Kidney (tissue), 14 donors: ENCODE results near the gene PARP15. TPM values are rescaled to one million over a fixed set of nuclear protein-coding genes. Genes with fewer than 3 reads are reported as not detected.
A peak's percentile ranks its signal among the peaks of the same experiment; 100 is the strongest.

ENCODE experiments used
- DNase-seq, 5 donors: peaks; one replicate each; pipeline ENCODE4 v3.0.0-alpha.2; 2013 to 2020
- FAIRE-seq: peaks from 2 replicates; lab custom pipeline; 2012; peaks lifted over from hg19 to GRCh38; lab: Jason Lieb, UNC
- H3K27ac ChIP-seq, 2 donors: one replicate each; pipeline ENCODE4 v1.7.0; 2013; ENCODE audit warnings: low read depth in 2 of 2, low read length in 2 of 2, inconsistent platforms in 1 of 2
- H3K27me3 ChIP-seq: one replicate; pipeline ENCODE4 v1.7.1; 2013; ENCODE audit warnings: low read length, inconsistent platforms; ENCODE audit not compliant: control insufficient read depth, insufficient read depth
- H3K36me3 ChIP-seq, 3 donors: one replicate each; pipeline versions ENCODE4 v1.7.0 to v1.7.1; 2013; ENCODE audit warnings: low read length in 3 of 3, control low read depth in 1 of 3, inconsistent platforms in 1 of 3; ENCODE audit not compliant: insufficient read depth in 3 of 3, control insufficient read depth in 2 of 3
- H3K4me1 ChIP-seq, 3 donors: one replicate each; pipeline versions ENCODE4 v1.7.0 to v1.7.1; 2013; ENCODE audit warnings: low read length in 3 of 3, inconsistent platforms in 1 of 3, low read depth in 1 of 3; ENCODE audit not compliant: control insufficient read depth in 2 of 3, insufficient read depth in 2 of 3
- H3K4me3 ChIP-seq, 3 donors: one replicate each; pipeline versions ENCODE4 v1.7.0 to v1.8.1; 2013; ENCODE audit warnings: low read length in 3 of 3, control low read depth in 1 of 3, inconsistent platforms in 1 of 3
- H3K9ac ChIP-seq, 3 donors: one replicate each; pipeline versions ENCODE4 v1.7.0 to v1.7.1; 2013; ENCODE audit warnings: low read length in 3 of 3, control low read depth in 1 of 3, inconsistent platforms in 1 of 3
- H3K9me3 ChIP-seq, 3 donors: one replicate each; pipeline versions ENCODE4 v1.7.0 to v1.7.1; 2013; ENCODE audit warnings: low read length in 3 of 3, control low read depth in 1 of 3, inconsistent platforms in 1 of 3; ENCODE audit not compliant: control insufficient read depth in 2 of 3, insufficient read depth in 1 of 3
- intact Hi-C: fragments of 100-400 bp; cut with DNase I; formaldehyde crosslinking; loops from one replicate; pipeline ENCODE4 v1.11.1; 2022
- polyA plus RNA-seq: library from polyadenylated mRNA; stranded (reverse); fragments of 350-450 nt; fragmentation: Illumina TruSeq; extraction: RNeasy Lipid Tissue Mini Kit (QIAGEN cat#74804); gene quantifications from one replicate; pipeline ENCODE4 v1.2.3, GENCODE V29; 2014; ENCODE audit warnings: low read depth, low replicate concordance; ENCODE audit not compliant: insufficient read depth
- total RNA-seq: library from RNA; stranded (reverse); fragmentation: NEBNext Ultra II Directional; extraction: Animal tissue kit (Norgen Biotek cat#: 25700); gene quantifications from one replicate; pipeline ENCODE4 v1.2.1, GENCODE V29; 2021
- TF ChIP-seq, protein P1 (sequence below): IDR thresholded peaks from 3 replicates; pipeline ENCODE4 v1.5.1; 2012; ENCODE audit warnings: mild to moderate bottlenecking, moderate library complexity, borderline replicate concordance; ENCODE audit not compliant: insufficient read depth; ENCODE audit errors: extremely low read depth
- donor health status: control.
- donor health status: control.
- donor health status: control.
- donor health status: control.
- donor health status: control.
- donor health status: DM: yes; HTN: yes; CAD: no.
- donor health status: Normal renal cell carcinoma (clear cell type).

PARP15 gene
- total and polyA plus RNA-seq, 2 donors from 2014 or later = 4.9 TPM; not detected in 1

DNA sequence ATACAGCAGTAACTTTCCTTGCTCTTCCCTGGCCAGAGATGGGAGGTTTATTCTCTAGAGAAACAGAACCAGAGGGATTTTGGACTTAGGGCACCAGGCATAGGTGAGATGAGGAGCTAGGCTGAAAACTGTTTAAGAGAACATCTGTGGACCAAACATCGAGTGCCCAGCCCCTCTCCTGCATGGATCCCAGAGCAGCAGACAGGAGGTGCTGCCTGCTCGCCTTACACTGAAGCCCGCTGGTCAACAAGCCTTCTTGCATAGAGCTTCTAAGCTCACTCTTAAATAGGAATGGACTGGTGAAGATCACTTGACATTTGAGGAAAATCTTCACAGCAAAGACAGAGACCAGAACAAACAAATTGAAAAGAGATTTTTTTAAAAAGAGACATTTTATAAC, 41.2 kb downstream of the PARP15 start:
- Histone ChIP-seq H3K9ac (no peak overlapping the region), H3K4me1 (no peaks in the 10 kb centered on the region), H3K36me3 (no peaks in the 10 kb centered on the region), H3K9me3 (no peaks in the 10 kb centered on the region), H3K4me3 (no peak overlapping the region), H3K27me3 (no peaks in the 10 kb centered on the region), H3K27ac (no peak overlapping the region)
- TF ChIP-seq, protein P1, sequence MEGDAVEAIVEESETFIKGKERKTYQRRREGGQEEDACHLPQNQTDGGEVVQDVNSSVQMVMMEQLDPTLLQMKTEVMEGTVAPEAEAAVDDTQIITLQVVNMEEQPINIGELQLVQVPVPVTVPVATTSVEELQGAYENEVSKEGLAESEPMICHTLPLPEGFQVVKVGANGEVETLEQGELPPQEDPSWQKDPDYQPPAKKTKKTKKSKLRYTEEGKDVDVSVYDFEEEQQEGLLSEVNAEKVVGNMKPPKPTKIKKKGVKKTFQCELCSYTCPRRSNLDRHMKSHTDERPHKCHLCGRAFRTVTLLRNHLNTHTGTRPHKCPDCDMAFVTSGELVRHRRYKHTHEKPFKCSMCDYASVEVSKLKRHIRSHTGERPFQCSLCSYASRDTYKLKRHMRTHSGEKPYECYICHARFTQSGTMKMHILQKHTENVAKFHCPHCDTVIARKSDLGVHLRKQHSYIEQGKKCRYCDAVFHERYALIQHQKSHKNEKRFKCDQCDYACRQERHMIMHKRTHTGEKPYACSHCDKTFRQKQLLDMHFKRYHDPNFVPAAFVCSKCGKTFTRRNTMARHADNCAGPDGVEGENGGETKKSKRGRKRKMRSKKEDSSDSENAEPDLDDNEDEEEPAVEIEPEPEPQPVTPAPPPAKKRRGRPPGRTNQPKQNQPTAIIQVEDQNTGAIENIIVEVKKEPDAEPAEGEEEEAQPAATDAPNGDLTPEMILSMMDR = no peak
- intact Hi-C loops = no loop called here
- DNase-seq (no peak), FAIRE-seq (no peak)

DNA sequence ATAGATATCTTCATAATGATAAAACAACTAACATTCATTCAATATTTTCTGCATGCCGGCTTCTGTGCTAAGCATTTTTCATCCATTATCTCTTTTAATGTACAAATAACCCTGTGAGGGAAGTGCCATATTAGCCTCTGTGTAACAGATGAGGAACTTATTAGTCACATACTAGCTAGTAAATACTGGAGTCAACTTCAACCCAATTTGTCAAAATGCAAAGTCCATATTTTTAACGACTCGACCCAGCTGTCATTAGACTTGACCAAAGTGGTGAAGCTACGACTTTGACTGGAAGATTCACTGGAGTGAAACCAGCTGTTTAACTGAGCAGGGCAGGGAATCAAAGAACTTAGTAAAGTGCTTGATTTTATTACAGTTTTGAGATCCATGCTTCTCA, 41.6 kb downstream of the PARP15 start:
- Histone ChIP-seq H3K27me3 (no peaks in the 10 kb centered on the region), H3K27ac (no peak overlapping the region), H3K9me3 (no peaks in the 10 kb centered on the region), H3K36me3 (no peaks in the 10 kb centered on the region), H3K4me1 (no peaks in the 10 kb centered on the region), H3K9ac (no peak overlapping the region), H3K4me3 (no peak overlapping the region)
- intact Hi-C loops = no loop called here
- peak in 2 of 5 donors; percentile 32 to 52 for DNase-seq
- FAIRE-seq = no peak
- TF ChIP-seq, protein P1 = no peak

DNA sequence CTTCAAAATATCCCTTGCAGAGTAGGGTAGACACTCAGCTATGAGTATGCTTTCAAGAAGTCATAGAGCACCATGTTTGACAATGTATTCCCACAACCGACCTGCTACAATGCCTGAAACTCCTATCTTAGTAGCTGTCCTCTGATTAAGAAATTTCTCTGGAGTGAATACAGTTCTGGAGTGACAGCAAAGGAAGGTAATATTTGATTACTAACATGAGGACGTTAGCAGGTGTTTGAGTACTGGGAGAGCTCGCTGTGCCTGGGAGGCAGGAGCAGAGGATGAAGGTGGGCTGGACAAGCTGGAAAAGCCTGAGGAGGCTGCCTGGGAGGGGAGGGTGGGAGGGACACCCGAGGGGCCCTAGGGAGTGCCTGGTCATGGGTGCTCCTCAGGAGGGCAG, 42.9 kb downstream of the PARP15 start:
- intact Hi-C loops = no loop called here
- FAIRE-seq = no peak
- no peak for DNase-seq
- Histone ChIP-seq H3K9me3 (no peaks in the 10 kb centered on the region), H3K27me3 (no peaks in the 10 kb centered on the region), H3K9ac (no peak overlapping the region), H3K4me3 (no peak overlapping the region), H3K4me1 (no peaks in the 10 kb centered on the region), H3K36me3 (no peaks in the 10 kb centered on the region), H3K27ac (no peak overlapping the region)
- TF ChIP-seq, protein P1 = no peak

DNA sequence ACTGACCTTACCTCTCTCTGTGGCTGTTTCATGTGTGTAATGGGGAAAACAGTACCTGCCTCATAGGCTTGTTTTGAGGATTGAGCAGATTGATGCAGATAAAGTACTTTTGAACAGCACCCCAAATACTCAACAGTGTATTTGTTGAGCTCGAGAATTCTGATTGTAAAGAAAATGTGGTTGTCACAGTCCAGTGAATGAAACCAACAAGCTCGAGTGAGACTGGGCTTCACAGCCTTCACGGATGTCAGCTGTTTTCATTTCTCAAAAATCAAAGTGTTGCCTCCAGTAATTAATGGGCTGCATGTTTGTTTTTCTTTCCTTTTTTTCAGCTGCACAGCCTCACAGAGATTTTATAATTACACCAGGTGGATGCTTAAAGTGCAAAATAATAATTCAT, 43.7 kb downstream of the PARP15 start:
- TF ChIP-seq, protein P1 = no peak
- H3K9ac ChIP-seq = no peak overlapping the region
- no peaks in the 10 kb centered on the region for H3K4me1 ChIP-seq
- H3K27me3 ChIP-seq = no peaks in the 10 kb centered on the region
- intact Hi-C loops = no loop called here
- peak in 2 of 5 donors; percentile 50 to 63 for DNase-seq
- H3K27ac ChIP-seq = no peak overlapping the region
- H3K9me3 ChIP-seq = no peaks in the 10 kb centered on the region
- no peak overlapping the region for H3K4me3 ChIP-seq
- no peak for FAIRE-seq
- H3K36me3 ChIP-seq = no peaks in the 10 kb centered on the region
